Stimulated activated CD8-positive, alpha-beta memory T cell treated with anti-CD3 and anti-CD28 coated beads, Interleukin-4, amount 100 ng/mL, for 1 hour (primary cell): ENCODE measurements around the gene DENND5A.

Experiments
- DNase-seq, 2 donors: peaks; one replicate each; pipeline ENCODE4 v3.0.0-alpha.2; 2020; ENCODE audit warnings: low read depth in 2 of 2, low spot score in 1 of 2

The DENND5A gene

GRCh38 chr11:9139628-9140357, 125.4 kb downstream of the DENND5A start:
- DNase-seq, result no peak

DNA sequence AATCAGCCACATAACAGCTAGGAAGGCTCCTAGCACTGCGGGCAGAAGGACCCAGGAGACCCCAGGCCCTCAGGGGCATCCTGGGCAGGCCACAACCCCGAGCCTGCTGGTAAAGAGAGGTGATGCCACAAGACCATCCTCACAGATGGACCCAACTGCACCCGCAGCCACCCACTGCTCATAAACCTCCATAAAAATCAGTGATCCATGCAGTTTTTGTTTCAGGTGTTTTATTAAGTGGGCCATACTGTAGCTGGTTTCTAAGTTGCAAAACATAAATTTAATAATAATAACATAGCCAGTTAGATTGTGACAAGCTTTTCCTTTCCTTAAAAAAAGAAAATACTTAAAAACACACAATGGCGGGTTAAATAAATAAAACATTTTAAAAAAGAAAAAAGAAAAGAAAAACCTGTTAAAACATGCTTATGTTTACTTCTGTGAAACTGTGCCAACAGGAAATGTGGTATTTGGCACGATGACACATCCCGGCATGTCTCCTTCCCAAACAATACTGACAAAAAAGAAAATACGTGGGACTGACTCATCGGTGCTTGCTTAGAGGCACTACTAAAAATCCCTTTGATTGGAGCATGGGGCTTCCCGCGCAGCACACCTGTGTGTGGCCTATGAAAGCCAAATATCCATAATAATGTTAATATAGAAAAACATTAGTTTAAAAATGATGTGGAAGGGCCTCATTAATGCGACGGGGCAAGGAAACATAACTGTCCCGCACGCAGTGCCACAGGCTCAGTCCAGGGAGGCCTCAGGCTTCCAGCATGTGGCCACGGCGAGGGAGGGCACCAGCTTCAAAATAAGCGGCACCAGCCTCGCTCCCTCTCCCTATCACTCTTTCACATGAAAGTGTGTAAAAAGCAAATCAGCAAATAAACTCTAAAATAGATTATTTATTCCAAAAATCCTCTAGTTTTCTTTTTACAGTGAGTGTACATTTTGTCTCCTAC, 126.3 kb downstream of the DENND5A start:
- DNase-seq, result no peak

DNA sequence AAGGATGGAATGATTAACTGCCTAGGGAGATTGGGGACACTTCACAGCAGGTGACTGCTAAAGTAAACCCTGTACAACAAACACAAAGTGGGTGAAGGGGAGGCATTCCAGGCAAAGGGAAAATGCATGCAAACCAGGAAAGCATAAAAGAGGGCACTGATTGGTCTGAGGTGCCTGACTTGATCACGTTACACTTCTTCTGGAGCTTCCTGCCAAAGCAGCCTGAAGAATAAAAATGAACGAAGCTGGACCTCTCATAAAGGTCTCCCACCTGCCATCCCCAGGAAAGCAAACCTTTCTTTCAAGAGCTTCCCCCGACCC, 127.1 kb downstream of the DENND5A start:
- DNase-seq, result no peak

DNA sequence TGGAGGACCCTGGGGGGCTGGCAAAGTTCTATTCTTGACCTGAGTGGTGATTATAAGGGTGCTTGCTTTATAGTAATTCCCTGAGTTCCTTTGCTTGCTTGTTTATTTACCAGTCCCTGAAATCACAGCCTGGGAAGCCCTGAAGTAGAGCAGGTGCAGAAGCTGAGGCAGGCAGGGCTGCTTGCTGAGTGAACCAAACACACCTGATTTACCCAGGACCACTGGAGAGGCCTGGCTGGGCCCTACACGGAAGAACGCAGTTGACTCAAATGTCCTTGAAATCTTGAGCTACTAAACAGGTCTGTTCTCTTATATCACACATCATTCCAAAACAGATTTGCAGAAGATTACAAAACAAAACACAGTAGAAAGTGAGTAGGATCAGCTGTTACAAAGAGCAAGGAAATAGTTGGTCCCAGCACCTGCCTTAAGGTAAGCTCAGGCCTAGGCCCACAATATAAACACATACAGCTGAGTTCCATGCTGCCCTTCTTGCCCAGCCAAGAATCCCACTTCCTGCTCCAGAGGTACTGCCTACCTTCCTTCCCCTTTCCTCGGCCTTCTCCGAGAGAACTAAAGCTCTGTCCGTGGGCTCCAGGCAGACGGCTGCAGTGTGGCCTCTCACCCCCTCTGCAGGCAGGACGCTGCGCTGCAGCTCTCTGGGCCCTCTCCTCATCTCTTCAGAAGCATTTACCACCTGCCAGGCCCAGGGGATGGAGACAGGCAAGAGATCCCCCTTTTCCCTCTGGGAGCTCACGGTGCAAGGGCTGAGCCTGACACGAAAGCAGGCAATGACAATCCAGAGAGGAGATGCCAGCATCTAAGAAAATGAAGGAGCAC, 127.6 kb downstream of the DENND5A start:
- peak; percentile 24 to 39 for DNase-seq

DNA sequence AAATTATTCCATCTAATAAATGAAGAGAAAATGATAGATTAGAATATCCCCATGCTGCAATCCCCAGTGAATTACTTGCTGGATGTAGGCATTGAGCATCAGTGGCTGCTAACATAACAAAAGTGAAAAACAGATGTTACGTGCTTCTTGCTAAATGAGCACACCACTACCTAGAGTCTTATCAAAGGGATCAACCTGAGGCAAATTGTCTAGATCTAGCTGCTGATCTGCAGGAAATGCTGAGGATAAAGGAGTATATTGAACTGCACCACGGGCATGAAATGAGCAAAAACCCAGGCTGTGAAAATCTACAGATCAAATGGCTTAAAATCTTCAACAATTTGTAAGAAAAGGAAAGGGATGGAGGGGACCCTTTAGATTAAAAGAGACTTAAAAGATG, 128.4 kb downstream of the DENND5A start:
- DNase-seq, result no peak

- no peak for DNase-seq
Observed at GRCh38 chr11:9133956-9134355, 131.2 kb downstream of the DENND5A start.

- DNase-seq, result no peak
Observed at GRCh38 chr11:9132203-9132878, 132.8 kb downstream of the DENND5A start.

DNA sequence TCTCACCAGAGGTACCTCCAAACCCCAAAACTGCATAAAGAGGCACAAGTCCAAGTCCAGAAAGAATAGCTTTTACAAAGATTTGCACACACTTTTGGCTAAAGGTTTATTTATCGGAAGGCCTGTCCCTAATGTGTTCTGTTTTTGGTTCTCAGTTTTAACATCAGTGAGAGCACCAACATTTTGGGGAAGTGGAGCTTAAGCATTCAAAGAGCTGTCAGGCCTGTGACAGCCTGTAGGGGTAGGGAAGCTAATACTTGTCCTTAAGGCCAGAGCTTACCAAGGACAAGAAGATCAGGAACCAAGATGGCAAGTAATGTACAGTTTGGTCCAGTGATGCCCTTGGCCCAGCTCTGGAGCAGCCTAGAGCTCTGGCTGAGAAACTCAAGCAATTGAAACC, 134.9 kb downstream of the DENND5A start:
- DNase-seq, result no peak

GRCh38 chr11:9126636-9127035, 138.5 kb downstream of the DENND5A start:
- no peak for DNase-seq

- no peak for DNase-seq
Observed at GRCh38 chr11:9125185-9125886, 139.8 kb downstream of the DENND5A start.

GRCh38 chr11:9123595-9124304, 141.4 kb downstream of the DENND5A start:
- no peak for DNase-seq

GRCh38 chr11:9121469-9121796, 143.7 kb downstream of the DENND5A start:
- DNase-seq, result no peak

GRCh38 chr11:9120664-9121468, 144.3 kb downstream of the DENND5A start:
- no peak for DNase-seq

GRCh38 chr11:9118277-9118676, 146.9 kb downstream of the DENND5A start:
- DNase-seq, result no peak

GRCh38 chr11:9112075-9112474, 153.1 kb downstream of the DENND5A start:
- DNase-seq, result no peak

GRCh38 chr11:9109858-9110731, 155.1 kb downstream of the DENND5A start:
- no peak for DNase-seq

GRCh38 chr11:9104580-9104979, 160.6 kb downstream of the DENND5A start:
- no peak for DNase-seq
